Endometrial microvascular endothelial cells (primary cell): ENCODE results near the gene BCAP29. TPM values are rescaled to one million over a fixed set of nuclear protein-coding genes. Genes with fewer than 3 reads are reported as not detected.
"Not testable (repeated sequence)": the region's sequence is repeated elsewhere in the genome, so short reads cannot be mapped to it uniquely, and the experiment has no call there.

ENCODE experiments used
- in situ Hi-C: cut with HindIII; loops from 2 replicates; pipeline ENCODE4 v1.10.0; 2017; ENCODE audit warnings: low sequenced_read_pairs, low pct_unique_long_range_greater_than_20kb; ENCODE audit errors: inconsistent ontology term
- total RNA-seq: library from RNA; depleted of rRNA; stranded (reverse); fragments of >200 nt; gene quantifications from one replicate; pipeline ENCODE4 v1.2.3, GENCODE V29; 2015; ENCODE audit errors: inconsistent ontology term

Gene BCAP29
- total RNA-seq, result 311 TPM

- in situ Hi-C loops, result loop anchor here (25.0 kb wide), 2 partner anchors 157 to 393 kb away; partner anchors contain the start of gene CBLL1
These were observed at the start of gene BCAP29 for GRCh38 chr7:107579885-107580715. Gene BCAP29 (plus strand): TSS chr7:107580246. CDS start chr7:107580773, 527 bp downstream.

GRCh38 chr7:107530751-107531150, 49.3 kb upstream of the BCAP29 start:
- in situ Hi-C loops, result no loop called here

DNA sequence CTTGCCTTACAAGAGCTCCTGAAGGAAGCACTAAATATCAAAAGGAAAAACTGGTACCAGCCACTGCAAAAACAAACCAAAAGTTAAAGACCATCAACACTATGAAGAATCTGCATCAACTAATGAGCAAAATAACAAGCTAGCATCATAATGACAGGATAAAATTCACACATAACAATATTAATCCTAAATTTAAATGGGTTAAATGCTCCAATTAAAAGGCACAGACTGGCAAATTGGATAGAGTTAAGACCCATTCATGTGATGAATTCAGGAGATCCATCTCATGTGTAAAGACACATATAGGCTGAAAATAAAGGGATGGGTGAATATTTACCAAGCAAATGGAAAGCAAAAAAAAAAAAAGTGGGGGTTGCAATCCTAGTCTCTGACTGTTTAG, 45.9 kb upstream of the BCAP29 start:
- in situ Hi-C loops, result no loop called here

DNA sequence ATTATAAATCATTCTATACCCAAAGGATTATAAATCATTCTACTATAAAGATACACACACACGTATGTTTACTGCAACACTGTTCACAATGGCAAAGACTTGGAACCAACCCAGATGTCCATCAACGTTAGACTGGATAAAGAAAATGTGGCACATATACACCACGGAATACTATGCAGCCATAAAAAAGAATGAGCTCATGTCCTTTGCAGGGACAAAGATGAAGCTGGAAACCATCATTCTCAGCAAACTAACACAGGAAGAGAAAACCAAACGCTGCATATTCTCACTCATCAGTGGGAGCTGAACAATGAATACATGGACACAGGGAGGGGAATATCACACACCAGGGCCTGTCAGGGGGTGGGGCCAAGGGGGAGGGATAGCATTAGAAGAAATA, 42.8 kb upstream of the BCAP29 start:
- in situ Hi-C loops, result not testable (repeated sequence)

DNA sequence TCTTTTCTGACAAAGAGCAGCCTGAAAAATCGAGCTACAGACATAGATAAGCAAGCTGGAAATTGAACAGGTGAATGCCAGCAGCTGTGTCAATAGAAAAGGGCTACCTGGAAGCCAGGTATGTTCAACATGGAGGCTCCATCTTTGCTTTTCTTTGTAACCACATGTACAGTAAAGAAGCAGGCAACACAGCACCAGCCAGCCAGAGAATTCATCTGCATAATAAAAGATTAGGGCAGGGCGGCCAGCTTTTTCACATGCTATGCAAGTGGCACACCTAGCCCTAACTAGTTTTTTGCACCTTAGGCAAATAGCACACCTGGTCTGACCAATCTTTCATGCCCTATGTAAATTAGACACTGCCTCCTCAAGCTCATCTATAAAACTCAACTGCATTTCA, 42.0 kb upstream of the BCAP29 start:
- in situ Hi-C loops, result no loop called here

DNA sequence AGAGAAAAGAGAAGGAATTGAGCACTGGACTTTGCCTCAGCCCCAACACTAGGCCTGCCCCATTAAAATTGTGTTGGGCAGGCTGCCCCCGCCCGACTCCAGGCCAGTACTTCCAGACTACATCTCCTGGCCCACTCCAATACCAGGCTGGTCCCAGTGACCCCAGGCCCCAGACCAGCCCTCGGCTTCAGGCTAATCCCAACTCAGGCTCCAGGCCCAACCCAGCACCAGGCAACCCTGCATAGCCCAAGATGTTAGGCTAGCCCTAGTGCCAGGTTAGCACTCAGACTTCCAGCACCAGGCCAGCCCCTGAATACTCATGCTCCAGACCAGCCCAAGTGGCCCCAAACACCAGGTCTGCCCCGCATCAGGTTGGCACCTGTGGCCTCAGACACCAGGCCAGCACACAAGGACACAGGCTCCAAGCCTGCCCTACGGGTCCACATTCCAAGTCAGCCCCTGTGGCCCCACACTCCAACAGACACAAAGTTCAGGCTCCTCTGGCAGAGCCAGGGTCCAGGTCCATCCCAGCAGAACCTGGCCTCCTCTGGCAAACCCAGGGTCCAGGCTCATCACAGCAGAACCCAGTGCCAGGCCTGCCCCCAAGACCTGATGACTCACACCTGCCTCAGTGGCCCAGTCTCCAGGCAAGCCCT, 36.6 kb upstream of the BCAP29 start:
- in situ Hi-C loops, result no loop called here

GRCh38 chr7:107544848-107545591, 35.0 kb upstream of the BCAP29 start:
- in situ Hi-C loops, result no loop called here

DNA sequence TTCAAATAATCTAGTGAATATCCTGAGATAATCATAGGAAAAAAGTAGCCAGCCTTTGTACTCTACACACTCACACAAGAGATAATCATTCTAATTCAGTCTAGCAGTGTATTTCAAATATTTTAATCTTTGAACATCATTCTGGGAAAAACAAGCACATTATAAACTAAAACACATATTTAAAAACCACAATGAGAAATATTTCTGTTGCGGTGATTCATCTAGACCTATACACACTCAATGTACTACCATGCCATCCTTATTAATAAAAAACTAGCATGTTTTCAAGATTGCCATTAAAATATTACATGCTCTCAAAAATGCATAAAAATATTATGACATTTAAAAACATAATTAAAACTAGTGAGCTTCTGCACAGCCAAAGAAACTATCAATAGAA, 28.1 kb upstream of the BCAP29 start:
- in situ Hi-C loops, result no loop called here

DNA sequence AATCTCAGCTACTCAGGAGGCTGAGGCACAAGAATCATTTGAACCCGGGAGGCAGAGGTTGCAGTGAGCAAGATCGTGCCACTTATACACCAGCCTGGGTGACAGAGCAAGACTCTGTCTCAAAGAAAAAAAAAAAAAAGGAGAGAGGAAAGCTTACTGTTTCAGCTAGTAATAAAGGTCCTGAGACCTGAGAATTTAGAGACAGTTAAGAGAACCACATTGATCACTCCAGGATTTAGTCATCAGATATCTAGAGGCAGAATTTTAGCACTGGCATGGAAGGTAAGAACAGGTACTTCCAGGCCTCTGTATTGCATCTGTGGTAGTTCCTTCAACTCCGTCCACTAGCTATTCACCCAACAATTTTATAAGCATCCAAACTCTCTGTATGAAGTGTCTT, 24.2 kb upstream of the BCAP29 start:
- in situ Hi-C loops, result no loop called here

DNA sequence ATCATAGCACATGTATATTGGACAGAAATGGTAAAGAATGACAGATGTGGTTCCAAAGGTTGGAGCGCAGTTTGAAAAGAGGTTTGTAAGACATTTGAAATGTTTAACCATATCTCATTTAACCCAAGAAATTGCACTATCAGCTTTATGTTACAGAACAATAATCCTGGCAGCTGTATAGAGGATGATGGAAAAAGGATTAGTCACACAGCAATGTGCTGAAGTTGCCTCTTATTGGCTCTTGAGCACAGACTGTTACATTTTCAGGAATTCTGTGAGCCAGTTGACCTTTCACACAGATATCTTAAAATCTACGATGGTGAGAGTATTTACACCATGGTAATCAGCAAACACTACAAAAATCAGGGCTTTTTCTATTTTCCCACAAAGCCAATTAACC, 20.2 kb upstream of the BCAP29 start:
- in situ Hi-C loops, result no loop called here

GRCh38 chr7:107560898-107561516, 19.0 kb upstream of the BCAP29 start:
- in situ Hi-C loops, result no loop called here

DNA sequence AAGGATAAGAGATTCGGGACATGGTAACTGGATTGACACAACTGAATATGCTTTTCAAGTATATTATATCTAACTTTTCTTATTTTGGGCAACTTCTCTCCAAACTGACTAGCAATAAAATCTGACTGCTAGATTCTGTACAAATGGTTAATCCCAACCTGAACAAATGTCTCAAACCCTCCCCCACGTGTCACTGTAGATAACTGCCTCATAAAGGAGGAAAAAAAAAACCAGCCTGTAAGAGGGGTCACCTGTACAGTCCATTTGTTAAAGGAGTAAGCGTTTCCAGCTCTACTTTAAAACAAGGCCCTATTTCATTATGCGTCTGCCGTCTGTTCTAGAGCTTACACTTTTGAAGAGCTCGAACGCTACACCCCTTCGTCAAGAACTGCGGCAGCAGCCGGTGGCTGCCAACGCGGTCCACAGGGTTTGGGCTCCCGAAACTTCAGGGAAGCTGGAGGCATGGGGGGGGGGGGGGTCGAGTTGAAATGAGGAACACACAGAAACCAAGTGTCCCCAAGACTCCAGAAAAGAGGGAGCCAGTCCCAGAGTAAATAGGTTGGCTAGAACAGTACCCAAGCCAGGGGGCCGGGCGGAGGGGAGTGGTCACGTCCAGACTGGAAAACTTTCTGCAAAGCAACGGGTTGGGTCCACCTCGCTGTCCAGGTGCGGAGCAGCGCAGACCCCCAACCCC, 16.8 kb upstream of the BCAP29 start:
- in situ Hi-C loops, result no loop called here

DNA sequence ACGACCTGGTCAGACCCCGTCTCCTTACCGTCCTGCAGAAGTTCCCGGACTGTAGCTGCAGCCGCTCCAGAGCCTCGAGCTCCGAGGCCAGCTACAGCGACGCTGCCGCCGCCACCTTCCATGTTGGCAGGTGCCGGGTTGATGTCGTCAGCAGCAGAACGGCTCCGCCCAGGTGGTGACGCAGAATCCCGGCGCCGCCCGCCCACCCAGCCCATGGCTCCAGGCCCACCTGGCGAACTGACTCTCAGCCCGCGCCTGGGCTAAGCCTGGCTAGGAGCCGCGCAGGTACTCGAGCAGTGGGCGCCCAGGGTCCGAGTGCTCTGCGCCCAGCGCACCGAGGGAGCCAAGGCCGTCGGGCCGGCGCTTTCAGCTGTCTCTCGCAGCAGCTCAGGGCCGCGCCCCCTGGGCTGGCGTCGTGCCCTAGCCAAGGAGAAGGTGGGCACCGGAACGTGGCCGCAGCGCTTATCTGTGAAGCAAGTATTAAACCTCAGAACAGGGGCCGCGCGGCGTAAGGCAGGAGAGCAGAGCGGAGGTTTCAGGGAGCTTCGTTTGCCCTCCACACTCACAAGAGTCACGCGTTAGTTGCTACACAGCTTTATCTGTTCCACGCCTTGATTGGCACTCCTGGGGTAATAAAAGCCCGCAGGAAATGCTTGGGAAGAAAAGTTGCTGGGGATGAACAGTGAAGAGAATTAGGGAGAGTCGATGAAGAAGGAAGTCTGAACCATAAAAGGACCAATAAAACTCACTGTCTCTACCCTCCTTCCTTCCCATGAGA, 16.1 kb upstream of the BCAP29 start, which contains the start of the genes COG5 and DUS4L:
TSS of gene COG5 (minus strand) at position 146 of the 778 bp plus-strand sequence. CDS start at position 122, 24 bp downstream.
TSS of gene DUS4L (plus strand) at position 197 of the 778 bp plus-strand sequence. CDS start 3,100 bp downstream, outside the sequence.
- in situ Hi-C loops, result no loop called here

DNA sequence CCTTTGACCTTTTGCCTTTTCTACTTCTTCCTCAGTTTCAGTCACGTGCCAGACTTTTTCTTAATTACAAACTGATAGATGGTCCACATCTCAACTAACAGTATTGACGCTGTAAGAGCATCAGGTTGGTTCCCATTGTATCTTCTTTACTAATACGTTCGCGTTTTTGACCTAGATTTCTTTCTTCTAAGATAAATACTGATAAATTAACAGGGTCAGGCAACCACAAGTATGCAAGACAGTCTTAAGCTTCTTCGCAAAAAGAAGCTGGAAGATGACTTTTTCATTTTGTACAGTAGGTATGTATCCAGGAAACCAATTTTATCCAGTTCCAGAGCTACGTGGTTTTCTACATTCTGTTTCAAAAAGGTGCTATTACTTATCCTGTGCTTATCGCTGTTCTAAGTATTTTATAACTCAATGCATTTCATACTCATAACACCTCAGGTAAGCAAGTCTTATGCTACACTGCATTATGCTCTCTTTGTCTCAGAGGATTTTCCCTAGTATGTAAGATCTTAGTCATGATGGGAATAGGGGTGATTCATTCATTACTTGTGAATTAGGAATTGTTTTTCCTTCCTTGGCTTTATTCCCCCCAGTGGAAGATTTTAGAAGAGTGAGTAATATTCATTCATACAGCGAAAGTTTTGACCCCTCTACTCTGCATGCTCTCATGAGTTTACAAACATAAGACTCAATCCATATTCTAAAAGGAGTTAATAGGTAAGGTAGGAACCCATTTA, 15.3 kb upstream of the BCAP29 start:
- in situ Hi-C loops, result no loop called here

GRCh38 chr7:107570298-107570697, 9.7 kb upstream of the BCAP29 start:
- in situ Hi-C loops, result no loop called here

GRCh38 chr7:107573537-107573936, 6.5 kb upstream of the BCAP29 start:
- in situ Hi-C loops, result no loop called here

- in situ Hi-C loops, result loop anchor here (25.0 kb wide), 2 partner anchors 158 to 392 kb away; partner anchors contain the start of gene CBLL1
These were observed 527 bp upstream of the BCAP29 start for GRCh38 chr7:107579554-107579884.
